ENCODE measurements around the gene SF3B4.

GRCh38 chr1:149962039-149962647 is 34.5 kb upstream of the SF3B4 start:
- TF ChIP-seq SUZ12 (IDR thresholded peaks at IDR 0.05): no peak
- no peak for TF ChIP-seq SP1 (IDR thresholded peaks at IDR 0.05)
- TF ChIP-seq PKNOX1 (IDR thresholded peaks at IDR 0.05): no peak
- TF ChIP-seq BHLHE40 (IDR thresholded peaks at IDR 0.05; ENCODE audit: borderline replicate concordance): no peak
- TF ChIP-seq NFRKB (IDR thresholded peaks at IDR 0.05): no peak
- no peak for TF ChIP-seq ZNF384 (IDR thresholded peaks at IDR 0.05)
- no peak for TF ChIP-seq FOXM1 (IDR thresholded peaks at IDR 0.05; ENCODE audit: borderline replicate concordance)
- TF ChIP-seq ARNT (IDR thresholded peaks at IDR 0.05): no peak
- no peak for TF ChIP-seq FOXK2 (IDR thresholded peaks at IDR 0.05)
- TF ChIP-seq ELF4 (IDR thresholded peaks at IDR 0.05): no peak
- TF ChIP-seq HDGF (IDR thresholded peaks at IDR 0.05; ENCODE audit: borderline replicate concordance): no peak
- no peak for TF ChIP-seq FOXA1 (IDR thresholded peaks at IDR 0.05)
- no peak for TF ChIP-seq CTBP1 (IDR thresholded peaks at IDR 0.05; ENCODE audit: borderline replicate concordance)
- no peak for TF ChIP-seq L3MBTL2 (conservative IDR thresholded peaks at IDR 0.05)

Measured in HEK293T (cell line).